Smooth muscle cell of the brain vasculature (primary cell): ENCODE data around the gene COA8.

Experiments used
- DNase-seq: peaks from one replicate; pipeline ENCODE4 v3.0.0-alpha.2; 2012; ENCODE audit warnings: low read depth, low spot score

COA8 gene

GRCh38 chr14:103548463-103549351, 14.1 kb upstream of the COA8 start:
- DNase-seq: no peak

- no peak for DNase-seq
Observed at GRCh38 chr14:103549361-103550311, 13.1 kb upstream of the COA8 start.

- DNase-seq: no peak
Observed at GRCh38 chr14:103550451-103551337, 12.1 kb upstream of the COA8 start.

GRCh38 chr14:103551338-103551762, 11.4 kb upstream of the COA8 start:
- no peak for DNase-seq

- DNase-seq: no peak
Observed at GRCh38 chr14:103552011-103552845, 10.5 kb upstream of the COA8 start.

- no peak for DNase-seq
Observed at GRCh38 chr14:103552846-103553210, 9.9 kb upstream of the COA8 start.

GRCh38 chr14:103555559-103556337, 7.0 kb upstream of the COA8 start:
- no peak for DNase-seq

- DNase-seq: no peak
Observed at GRCh38 chr14:103556946-103557758, 5.6 kb upstream of the COA8 start.

- no peak for DNase-seq
Observed at GRCh38 chr14:103558071-103558882, 4.5 kb upstream of the COA8 start.

GRCh38 chr14:103559766-103560165, 3.0 kb upstream of the COA8 start:
- no peak for DNase-seq

GRCh38 chr14:103560691-103561090, 2.1 kb upstream of the COA8 start:
- DNase-seq: no peak

- no peak for DNase-seq
Observed at GRCh38 chr14:103561381-103562178, 1.2 kb upstream of the COA8 start.

- DNase-seq: no peak
Observed at GRCh38 chr14:103562179-103562428, 656 bp upstream of the COA8 start.

- DNase-seq: no peak
Observed at GRCh38 chr14:103563226-103563620, 463 bp downstream of the COA8 start.

- no peak for DNase-seq
Observed at GRCh38 chr14:103563844-103564505, 1.2 kb downstream of the COA8 start.

GRCh38 chr14:103568952-103569351, 6.2 kb downstream of the COA8 start:
- DNase-seq: no peak

- no peak for DNase-seq
Observed at GRCh38 chr14:103569408-103569807, 6.6 kb downstream of the COA8 start.
